COLO668 (cell line): Measurements from ENCODE around the gene TEC.
A peak's percentile ranks its signal among the peaks of the same experiment; 100 is the strongest.

Experiments used
- DNase-seq: peaks from one replicate; lab custom pipeline; 2025; ENCODE audit not compliant: unreplicated experiment; lab: John Stamatoyannopoulos, UW

TEC gene

GRCh38 chr4:48127682-48128404 is 141.8 kb downstream of the TEC start:
- peak; percentile 60 for DNase-seq

GRCh38 chr4:48127231-48127630 is 142.4 kb downstream of the TEC start:
- no peak for DNase-seq

GRCh38 chr4:48126621-48127020 is 143.0 kb downstream of the TEC start:
- DNase-seq, result no peak

- DNase-seq, result no peak
Observed at GRCh38 chr4:48124870-48125269, 144.8 kb downstream of the TEC start.

GRCh38 chr4:48122756-48123155 is 146.9 kb downstream of the TEC start:
- no peak for DNase-seq

GRCh38 chr4:48121180-48121579 is 148.5 kb downstream of the TEC start:
- DNase-seq, result no peak

GRCh38 chr4:48120132-48120531 is 149.5 kb downstream of the TEC start:
- no peak for DNase-seq

GRCh38 chr4:48119646-48120045 is 150.0 kb downstream of the TEC start:
- DNase-seq, result no peak

- no peak for DNase-seq
Observed at GRCh38 chr4:48118081-48118480, 151.6 kb downstream of the TEC start.

GRCh38 chr4:48116582-48116981 is 153.1 kb downstream of the TEC start:
- no peak for DNase-seq

- no peak for DNase-seq
Observed at GRCh38 chr4:48114412-48114811, 155.2 kb downstream of the TEC start.

- DNase-seq, result no peak
Observed at GRCh38 chr4:48112017-48112667, 157.5 kb downstream of the TEC start.

- no peak for DNase-seq
Observed at GRCh38 chr4:48110452-48110978, 159.1 kb downstream of the TEC start.

GRCh38 chr4:48109413-48110263 is 160.0 kb downstream of the TEC start:
- DNase-seq, result no peak

- DNase-seq, result no peak
Observed at GRCh38 chr4:48108309-48109073, 161.1 kb downstream of the TEC start.

GRCh38 chr4:48105230-48105629 is 164.4 kb downstream of the TEC start:
- no peak for DNase-seq

GRCh38 chr4:48103483-48104139 is 166.0 kb downstream of the TEC start:
- no peak for DNase-seq

GRCh38 chr4:48102303-48102702 is 167.3 kb downstream of the TEC start:
- DNase-seq, result no peak

- DNase-seq, result no peak
Observed at GRCh38 chr4:48100256-48100655, 169.4 kb downstream of the TEC start.

- DNase-seq, result no peak
Observed at GRCh38 chr4:48095441-48095840, 174.2 kb downstream of the TEC start.
